BJ (cell line): ENCODE measurements around the gene GCK. TPM values are rescaled to one million over a fixed set of nuclear protein-coding genes. Genes with fewer than 3 reads are reported as not detected.

Source experiments
- CTCF ChIA-PET: fragments of 350-600 bp; formaldehyde crosslinking; extraction: SDS; loops from one replicate; lab custom pipeline; 2021; ENCODE audit warnings: antibody characterized with exemption, inconsistent platforms; lab: Yijun Ruan, JAX
- POLR2A ChIA-PET: fragments of 300-600 bp; sonication (Branson Sonifier 250); formaldehyde crosslinking; extraction: SDS; loops from one replicate; lab custom pipeline; 2021; ENCODE audit warnings: antibody characterized with exemption; lab: Charles Lee
- DNase-seq: peaks from one replicate; pipeline ENCODE4 v3.0.0-alpha.2; 2011; ENCODE audit warnings: low read depth
- H3K27me3 ChIP-seq: 2 replicates; pipeline ENCODE4 v1.6.0; 2011; ENCODE audit warnings: low read length; ENCODE audit not compliant: control insufficient read depth, insufficient read depth
- H3K36me3 ChIP-seq: 2 replicates; pipeline ENCODE4 v1.5.1; 2011; ENCODE audit warnings: low read length; ENCODE audit not compliant: control insufficient read depth, insufficient read depth
- H3K4me3 ChIP-seq: 2 replicates; pipeline ENCODE4 v1.5.1; 2011; ENCODE audit warnings: low read depth, mild to moderate bottlenecking, control low read depth, low read length
- polyA plus RNA-seq: library from polyadenylated mRNA; depleted of rRNA; stranded (reverse); fragments of >200 nt; gene quantifications from 2 replicates; pipeline ENCODE4 v1.2.3, GENCODE V29; 2011
- TF ChIP-seq, protein P1 (sequence below): IDR thresholded peaks from 2 replicates; pipeline ENCODE4 v1.5.1; 2011; ENCODE audit warnings: low read depth, mild to moderate bottlenecking, control low read depth, inconsistent platforms, low read length, moderate library complexity; ENCODE audit not compliant: insufficient read depth

Gene GCK
- polyA plus RNA-seq, 1 experiment = 0.40 TPM

DNA sequence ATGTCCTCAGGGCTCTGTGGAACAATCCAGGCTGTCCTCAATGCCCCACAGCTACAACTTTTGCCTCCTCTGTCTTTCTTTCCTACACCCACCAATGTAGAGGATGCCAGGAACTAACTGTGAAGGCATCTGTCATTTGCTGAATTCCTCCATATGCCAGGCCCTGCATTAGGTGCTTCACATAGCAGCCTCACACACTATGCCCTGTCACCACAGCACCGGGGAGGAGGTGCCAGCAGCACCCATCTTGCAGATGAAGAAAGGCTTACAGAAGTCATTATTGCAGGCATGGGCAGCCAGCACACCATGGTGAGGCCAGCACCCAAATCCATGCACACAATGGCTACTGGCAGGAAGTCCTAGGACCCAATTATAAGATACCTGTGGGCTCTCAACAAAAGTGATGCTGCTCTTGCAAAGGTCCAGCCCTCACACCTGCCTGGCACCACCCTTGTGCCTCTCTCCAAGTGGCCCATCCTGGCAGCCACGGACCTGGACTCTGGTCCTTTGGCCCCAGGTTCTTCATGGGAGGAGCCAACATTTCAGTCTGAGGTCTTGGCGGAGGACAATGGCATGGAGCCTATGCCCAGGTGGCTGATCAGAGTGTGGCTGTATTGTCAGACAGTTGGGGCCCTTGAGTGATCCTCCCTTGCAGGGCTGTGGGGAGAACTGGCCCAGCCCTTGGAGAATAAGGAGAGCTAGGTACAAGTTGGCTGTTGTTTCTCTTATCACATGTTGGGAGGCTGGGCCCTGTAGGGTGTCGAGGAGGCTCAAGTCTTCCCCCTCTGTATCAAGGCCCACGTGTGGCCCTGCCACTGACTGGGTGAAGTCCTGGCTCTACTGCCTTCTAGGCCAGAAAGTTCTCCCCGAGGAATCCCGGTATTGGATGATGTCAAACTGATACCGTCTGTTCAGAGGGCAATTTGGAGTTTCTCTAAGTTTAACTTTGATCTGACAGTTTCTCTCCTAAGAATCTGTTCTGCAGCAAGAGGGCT is 33.8 kb downstream of the GCK start:
- no peaks in the 10 kb centered on the region for H3K27me3 ChIP-seq
- no peaks in the 10 kb centered on the region for H3K36me3 ChIP-seq
- no peak for DNase-seq
- TF ChIP-seq, protein P1, sequence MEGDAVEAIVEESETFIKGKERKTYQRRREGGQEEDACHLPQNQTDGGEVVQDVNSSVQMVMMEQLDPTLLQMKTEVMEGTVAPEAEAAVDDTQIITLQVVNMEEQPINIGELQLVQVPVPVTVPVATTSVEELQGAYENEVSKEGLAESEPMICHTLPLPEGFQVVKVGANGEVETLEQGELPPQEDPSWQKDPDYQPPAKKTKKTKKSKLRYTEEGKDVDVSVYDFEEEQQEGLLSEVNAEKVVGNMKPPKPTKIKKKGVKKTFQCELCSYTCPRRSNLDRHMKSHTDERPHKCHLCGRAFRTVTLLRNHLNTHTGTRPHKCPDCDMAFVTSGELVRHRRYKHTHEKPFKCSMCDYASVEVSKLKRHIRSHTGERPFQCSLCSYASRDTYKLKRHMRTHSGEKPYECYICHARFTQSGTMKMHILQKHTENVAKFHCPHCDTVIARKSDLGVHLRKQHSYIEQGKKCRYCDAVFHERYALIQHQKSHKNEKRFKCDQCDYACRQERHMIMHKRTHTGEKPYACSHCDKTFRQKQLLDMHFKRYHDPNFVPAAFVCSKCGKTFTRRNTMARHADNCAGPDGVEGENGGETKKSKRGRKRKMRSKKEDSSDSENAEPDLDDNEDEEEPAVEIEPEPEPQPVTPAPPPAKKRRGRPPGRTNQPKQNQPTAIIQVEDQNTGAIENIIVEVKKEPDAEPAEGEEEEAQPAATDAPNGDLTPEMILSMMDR = no peak
- ChIA-PET CTCF (interaction anchor here (1.0 kb wide), 1 partner anchor 40 kb away, joined by 3 read pairs; no protein-coding TSS in a partner anchor), POLR2A (no interaction called here)
- H3K4me3 ChIP-seq = no peak overlapping the region

DNA sequence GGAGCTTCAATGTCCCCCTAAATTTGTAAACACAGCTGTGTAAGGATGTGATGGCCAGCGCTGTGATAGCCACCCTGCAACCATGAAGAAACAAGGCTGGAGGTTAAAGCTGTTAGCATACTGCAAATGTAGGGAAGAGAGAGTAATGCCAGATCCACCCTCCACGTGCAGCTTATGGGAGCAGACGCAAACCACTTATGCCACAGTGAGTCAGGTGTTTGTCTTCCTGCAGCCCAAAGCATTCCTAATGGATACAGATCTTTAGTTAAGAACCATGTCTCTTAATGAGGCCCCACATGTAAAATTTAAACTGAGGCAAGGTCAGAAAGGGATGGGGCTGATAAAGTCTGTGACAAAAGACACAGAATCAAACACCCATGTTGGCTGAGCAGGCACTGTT is 34.5 kb downstream of the GCK start:
- Histone ChIP-seq H3K36me3 (no peaks in the 10 kb centered on the region), H3K4me3 (no peak overlapping the region), H3K27me3 (no peaks in the 10 kb centered on the region)
- ChIA-PET CTCF (interaction anchor here (1.0 kb wide), 1 partner anchor 41 kb away, joined by 3 read pairs; no protein-coding TSS in a partner anchor), POLR2A (no interaction called here)
- no peak for DNase-seq
- TF ChIP-seq, protein P1 = no peak

DNA sequence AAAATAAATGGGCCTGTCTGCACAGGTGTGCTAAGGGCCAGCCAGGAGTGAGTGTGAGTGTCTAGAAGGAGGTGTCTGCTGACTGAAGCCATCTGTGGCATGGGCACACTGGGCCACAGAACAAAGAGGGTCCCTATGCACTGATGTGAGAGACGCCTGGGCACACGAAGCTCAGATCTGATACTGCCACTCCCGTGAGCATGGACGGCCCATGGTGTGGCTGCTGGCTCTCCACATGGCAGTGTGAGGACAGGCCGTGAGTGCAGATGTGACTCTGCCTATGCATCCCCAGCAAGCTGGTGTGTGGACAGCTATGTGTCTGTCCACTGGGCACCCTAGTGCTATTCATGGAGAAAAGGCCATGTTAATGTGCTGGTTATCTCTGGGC is 35.3 kb downstream of the GCK start:
- CTCF ChIA-PET = no interaction called here
- Histone ChIP-seq H3K4me3 (no peak overlapping the region), H3K27me3 (no peaks in the 10 kb centered on the region), H3K36me3 (no peaks in the 10 kb centered on the region)
- POLR2A ChIA-PET = no interaction called here
- DNase-seq = no peak
- TF ChIP-seq, protein P1 = no peak

DNA sequence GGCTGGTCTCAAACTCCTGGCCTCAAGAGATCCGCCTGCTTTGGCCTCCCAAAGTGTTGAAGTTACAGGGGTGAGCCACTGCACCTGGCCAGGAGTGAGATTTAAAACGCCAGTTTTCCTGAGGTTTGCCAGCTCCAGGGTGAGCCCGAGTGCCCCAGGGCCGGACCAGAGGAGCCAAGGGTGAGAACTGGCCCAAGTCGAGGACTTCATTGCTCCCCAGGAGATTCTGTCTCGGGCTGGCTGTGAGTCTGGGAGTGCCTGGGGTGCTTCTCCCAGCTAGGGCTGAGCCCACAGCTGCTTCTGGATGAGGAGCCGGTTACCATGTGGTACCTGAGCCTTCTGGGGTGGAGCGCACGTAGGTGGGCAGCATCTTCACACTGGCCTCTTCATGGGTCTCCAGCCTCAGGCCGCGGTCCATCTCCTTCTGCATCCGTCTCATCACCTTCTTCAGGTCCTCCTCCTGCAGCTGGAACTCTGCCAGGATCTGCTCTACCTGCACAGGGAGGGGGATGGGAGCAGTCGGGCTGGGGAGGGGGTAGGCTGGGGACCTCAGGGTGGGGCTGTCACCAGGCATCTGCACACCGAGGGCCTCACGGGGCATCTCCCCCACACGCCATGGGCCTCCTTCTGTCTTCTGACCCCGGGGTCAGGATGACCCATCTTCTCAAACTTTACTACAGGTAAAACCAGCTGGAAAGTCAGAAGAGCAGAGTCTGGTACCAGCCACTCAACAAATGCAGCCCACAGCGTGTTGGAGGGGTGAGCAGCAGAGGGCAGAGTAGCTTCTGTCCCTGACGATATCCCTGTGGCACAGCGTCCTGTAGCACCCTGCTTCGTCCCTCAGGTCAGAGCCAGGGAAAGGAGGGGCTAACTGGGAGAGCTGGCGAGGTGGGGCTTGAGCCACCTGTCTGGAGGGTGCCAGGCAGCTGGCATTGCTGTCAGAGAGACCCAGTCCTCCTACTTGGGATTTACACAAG is 36.0 kb downstream of the GCK start:
- H3K36me3 ChIP-seq = no peaks in the 10 kb centered on the region
- no peak for DNase-seq
- no peak overlapping the region for H3K4me3 ChIP-seq
- TF ChIP-seq, protein P1 = no peak
- H3K27me3 ChIP-seq = no peaks in the 10 kb centered on the region
- CTCF ChIA-PET = no interaction called here
- POLR2A ChIA-PET = no interaction called here
